GM18507 (cell line): ENCODE measurements around the gene FBXW11.
"Not testable (repeated sequence)": the region's sequence is repeated elsewhere in the genome, so short reads cannot be mapped to it uniquely, and the experiment has no call there.

Experiments used
- DNase-seq: peaks from one replicate; pipeline ENCODE4 v3.0.0; 2011; ENCODE audit warnings: low read depth; ENCODE audit not compliant: insufficient read length; ENCODE audit errors: extremely low spot score
- FAIRE-seq: peaks from 2 replicates; lab custom pipeline; 2011; peaks lifted over from hg19 to GRCh38; lab: Jason Lieb, UNC

FBXW11 gene

GRCh38 chr5:171934586-171934985 lies 71.9 kb downstream of the FBXW11 start:
- no peak for DNase-seq
- no peak for FAIRE-seq

DNA sequence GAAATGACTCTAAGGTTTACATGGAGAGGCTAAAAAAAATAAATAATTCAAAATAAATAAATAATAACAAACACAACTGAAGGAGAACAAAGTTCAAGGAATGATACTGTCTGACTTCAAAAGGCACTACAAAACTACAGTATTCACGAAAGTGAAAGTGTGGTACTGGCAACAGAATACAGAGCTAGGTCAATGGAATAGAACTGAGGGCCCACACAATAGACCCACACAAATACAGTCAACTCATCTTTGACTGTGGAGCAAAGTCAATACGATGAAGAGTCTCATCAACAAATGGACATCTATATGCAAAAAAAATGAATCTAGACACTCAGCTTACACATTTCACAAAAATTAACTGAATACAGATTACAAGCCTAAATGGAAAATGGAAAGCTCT lies 75.3 kb downstream of the FBXW11 start:
- DNase-seq (no peak), FAIRE-seq (peak; percentile 62)

DNA sequence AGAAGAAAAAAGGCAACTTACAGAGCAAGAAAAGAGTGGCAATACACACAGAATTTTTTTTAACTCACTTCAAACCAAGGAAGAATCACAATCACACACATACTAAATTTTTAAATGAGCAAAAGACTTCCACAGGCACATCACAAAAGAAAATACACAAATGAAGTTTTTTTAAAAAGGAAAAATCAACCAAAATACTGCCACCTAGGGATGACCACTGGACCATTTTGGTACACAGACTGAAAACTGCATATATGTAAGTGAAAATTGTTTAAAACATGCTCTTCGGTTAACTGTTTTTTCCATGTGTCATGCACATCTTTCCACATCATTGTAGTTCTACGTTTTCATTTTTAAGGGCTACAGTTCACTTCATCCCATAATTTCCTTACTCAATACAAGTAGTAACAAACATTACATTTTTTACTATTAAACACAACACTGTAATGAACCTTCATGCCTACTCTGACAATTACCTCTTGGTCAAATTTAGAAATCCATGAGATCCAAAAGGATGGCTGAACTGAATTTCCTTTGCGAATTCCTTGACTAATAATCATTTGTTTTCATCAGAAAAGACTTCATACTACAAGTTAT lies 79.0 kb downstream of the FBXW11 start:
- FAIRE-seq, result peak; percentile 68
- DNase-seq, result no peak

- FAIRE-seq, result peak; percentile 90
- DNase-seq, result no peak
These were observed 80.1 kb downstream of the FBXW11 start for GRCh38 chr5:171926311-171926710.

DNA sequence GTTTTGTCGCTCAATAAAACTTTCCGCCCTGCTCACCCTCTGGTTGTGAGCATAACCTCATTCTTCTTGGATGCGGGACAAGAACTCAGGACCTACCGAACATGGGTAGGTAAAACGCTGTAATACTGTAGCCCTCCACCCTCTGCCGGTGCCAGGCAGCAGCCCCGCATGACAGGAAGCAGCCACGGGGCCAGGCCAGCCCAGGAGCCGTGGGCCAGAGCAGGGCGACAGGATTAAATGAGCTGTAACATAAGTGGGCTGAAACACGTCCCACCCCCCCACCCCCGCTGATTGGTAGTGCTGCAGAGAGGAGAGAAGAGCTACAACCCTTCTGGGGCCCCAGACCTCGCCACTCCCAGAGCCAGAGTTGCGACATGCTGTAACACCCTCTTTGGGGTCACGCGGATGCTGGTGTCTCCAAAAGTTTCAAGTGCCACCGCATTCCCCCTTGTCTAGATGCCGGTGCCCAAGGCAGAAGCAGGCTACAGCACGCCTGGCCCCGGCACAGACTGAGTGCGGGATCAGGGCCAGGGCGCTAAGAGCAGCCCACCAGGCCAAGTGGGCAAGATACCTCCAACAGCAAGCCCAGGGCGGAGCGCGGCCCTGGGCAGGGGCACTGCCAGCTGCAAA lies 81.8 kb downstream of the FBXW11 start:
- DNase-seq, result no peak
- no peak for FAIRE-seq

DNA sequence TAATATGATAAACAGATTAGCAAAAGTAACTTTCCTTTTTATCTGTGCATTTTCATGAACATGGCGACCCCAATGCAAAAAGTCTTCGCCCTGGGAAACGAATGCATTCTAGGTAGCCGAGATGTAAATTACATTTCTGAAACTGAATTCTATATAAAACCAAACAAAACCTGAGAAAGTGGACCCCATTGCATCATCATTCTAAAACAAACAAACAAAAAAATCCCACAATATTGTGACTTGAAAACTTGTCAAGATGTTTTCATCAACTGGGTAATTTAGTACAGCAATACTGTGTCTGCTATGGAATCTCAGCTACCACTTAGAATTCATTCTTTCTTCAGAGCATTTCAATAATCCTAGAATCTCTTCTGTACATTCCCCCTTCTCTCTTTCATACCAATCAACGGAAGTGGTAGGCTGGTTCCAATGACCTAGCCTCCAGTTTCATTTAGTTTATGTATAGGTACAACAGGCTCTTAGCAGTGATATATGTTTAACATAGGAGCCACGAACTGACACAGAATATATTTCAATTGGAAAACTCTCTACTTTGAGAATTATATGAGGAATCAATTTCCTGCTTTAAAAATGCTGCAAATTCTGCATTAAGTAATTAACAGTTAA lies 85.6 kb downstream of the FBXW11 start:
- DNase-seq, result no peak
- no peak for FAIRE-seq

- FAIRE-seq, DNase-seq: not testable (repeated sequence)
These were observed 90.7 kb downstream of the FBXW11 start for GRCh38 chr5:171915700-171916099.

- FAIRE-seq (no peak), DNase-seq (no peak)
These were observed 91.6 kb downstream of the FBXW11 start for GRCh38 chr5:171914726-171915338.

- DNase-seq (no peak), FAIRE-seq (no peak)
These were observed 92.5 kb downstream of the FBXW11 start for GRCh38 chr5:171913987-171914273.

DNA sequence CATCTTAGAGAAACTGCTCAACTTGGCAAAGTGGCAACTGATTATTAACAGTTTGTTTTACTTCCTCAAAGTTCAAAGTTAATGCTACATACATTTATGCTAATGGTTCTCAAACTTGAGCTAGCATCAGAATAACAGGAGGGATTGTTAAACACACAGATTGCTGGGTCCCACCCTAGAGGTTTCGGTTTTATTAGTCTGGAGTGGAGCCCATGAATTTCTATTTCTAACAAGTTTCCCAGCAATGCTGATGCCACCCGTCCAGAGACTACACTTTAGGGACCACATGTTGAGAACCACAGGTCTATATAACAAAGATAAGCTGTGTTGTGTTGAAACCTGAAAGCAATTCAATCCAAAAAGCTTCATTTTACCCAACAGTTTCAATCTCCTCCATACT lies 95.3 kb downstream of the FBXW11 start:
- DNase-seq (no peak), FAIRE-seq (peak; percentile 69)

DNA sequence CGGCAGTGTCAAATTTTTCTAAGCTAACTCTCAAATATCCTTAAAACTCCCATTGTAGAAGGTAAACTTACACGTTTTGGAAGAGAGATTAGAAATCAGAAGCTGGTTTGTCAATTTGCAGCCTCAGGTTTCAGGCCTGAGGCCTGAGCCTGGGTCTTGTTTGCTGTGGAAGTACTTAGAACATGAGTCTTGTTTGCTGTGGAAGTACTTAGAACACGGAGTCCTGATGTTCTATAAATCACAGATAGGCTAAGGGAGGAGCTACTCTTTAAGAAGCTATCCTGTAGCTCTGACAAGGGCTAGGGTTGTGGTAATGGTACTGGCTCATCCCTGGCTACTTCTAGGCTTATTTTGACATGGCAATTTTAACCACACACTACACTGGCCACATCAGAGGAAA lies 97.8 kb downstream of the FBXW11 start:
- DNase-seq, result no peak
- FAIRE-seq, result no peak

DNA sequence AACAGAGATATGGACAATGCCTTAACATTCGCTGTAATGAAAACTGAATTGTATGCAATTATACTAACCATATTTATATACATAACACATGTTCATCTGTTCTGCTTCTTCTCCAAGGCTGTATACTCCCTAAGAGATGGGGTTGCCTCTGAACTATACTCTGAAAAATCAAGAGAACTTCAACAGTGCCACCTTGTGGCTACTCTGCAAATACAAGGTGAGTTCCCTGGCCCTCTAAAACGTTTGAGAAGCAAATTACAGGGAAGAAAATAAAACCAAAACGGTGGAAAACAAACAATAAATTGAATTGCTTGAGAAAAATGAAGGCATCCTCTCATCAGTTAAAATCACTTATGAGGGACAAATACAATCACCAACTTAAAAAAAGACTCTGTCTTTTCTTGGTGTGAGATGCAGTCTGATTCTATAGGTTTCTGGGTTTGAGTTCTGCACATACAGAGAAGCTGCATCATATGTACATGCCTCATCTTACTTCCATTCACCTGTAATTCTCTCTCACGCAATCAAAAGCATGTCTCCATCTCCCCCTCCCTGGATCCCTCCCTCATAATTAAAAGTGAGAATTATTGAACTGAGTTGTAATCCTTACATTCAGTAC lies 98.6 kb downstream of the FBXW11 start:
- DNase-seq, result no peak
- FAIRE-seq, result peak; percentile 88

DNA sequence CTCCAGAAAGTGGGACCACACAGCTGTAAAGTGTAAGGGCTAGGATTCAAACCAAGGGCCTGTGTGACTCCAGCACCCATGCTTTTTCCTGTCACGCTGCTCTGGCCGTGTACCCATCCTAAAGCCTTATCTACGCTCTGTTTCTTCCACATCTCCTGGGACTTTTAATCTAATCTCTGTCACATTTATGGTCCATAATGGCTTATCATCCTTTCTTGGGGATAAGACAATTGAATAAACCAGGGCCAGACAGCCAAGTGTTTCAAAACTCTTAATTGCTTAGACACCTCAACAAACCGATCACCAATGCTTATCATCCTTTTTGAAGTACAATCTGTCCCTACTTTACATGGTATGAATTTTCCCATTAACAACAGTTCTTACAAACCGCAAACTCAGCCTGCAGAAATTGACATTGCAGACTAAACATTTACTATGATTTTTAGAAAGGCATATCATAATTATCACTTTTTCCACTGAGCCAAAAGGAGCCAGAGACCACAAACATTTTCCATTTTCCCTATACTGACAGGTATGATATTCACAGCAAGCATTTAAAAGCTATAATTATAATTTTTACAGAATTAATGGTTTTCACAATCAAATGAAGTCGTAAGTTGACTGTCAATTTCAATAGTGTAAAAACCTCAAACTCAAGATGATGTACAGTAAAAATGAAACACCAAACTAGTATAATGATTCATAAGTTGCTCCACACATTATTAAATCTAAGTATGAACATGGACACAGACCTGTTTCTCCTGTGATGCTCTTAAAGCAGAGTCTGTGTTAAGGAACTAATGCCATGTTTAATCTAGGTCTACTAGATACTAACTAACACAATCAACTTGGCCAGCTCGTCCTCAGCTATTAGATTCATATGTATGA lies 99.5 kb downstream of the FBXW11 start:
- FAIRE-seq (peak; percentile 44), DNase-seq (no peak)

GRCh38 chr5:171906066-171906570 lies 100.3 kb downstream of the FBXW11 start:
- DNase-seq (no peak), FAIRE-seq (no peak)

GRCh38 chr5:171904886-171905285 lies 101.6 kb downstream of the FBXW11 start:
- DNase-seq (no peak), FAIRE-seq (no peak)

GRCh38 chr5:171901764-171902163 lies 104.7 kb downstream of the FBXW11 start:
- no peak for FAIRE-seq
- DNase-seq, result no peak

DNA sequence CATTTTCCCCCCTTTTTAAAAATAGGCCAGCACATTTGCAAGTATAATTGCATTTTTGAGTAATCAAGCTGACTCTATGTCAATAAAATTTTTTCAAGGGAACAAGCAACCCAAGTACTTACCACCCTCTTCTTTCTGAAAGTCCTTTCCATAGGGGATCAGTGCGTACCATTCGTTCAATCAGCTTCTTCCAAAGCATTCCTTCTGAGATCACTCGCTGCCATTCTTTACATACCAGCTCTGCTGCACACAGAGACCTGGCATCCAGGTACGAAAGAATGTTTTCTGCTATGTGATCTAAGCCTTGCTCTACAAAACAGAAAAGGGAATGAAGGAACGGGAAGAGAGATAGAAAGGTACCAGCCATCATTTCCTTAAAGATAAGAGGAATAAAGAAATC lies 106.6 kb downstream of the FBXW11 start:
- FAIRE-seq (no peak), DNase-seq (no peak)

DNA sequence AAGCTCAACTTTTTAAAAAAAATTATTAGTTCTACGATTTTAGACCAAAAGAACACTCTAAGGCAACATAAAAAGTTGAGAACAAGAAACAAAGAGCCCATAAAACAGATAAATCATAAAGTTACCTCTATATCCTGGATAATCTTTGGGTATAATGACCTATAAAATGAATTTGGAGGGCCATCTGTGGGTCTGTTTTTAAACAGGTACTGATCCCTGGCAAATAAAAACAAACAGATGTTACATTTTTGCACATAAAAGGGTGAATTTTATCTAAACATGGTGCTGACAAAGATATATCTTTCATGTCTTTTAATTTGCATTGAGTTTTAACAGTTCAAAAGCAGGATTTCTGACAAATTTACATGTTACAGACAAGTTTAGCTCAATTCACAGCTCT lies 107.6 kb downstream of the FBXW11 start:
- FAIRE-seq (no peak), DNase-seq (no peak)

GRCh38 chr5:171898386-171898785 lies 108.1 kb downstream of the FBXW11 start:
- no peak for FAIRE-seq
- DNase-seq, result no peak
